Left hindlimb (tissue), 1 donor: ENCODE data around the gene MUSTN1.

Experiments used
- DNase-seq: peaks from one replicate; pipeline ENCODE4 v3.0.0-alpha.2; 2018

Gene MUSTN1

GRCh38 chr3:52834871-52835501, at the start of gene MUSTN1:
Gene MUSTN1, minus strand, starts transcription at chr3:52835019. Its CDS starts 71 bp downstream, at chr3:52834948.
- DNase-seq, result peak; percentile 60

DNA sequence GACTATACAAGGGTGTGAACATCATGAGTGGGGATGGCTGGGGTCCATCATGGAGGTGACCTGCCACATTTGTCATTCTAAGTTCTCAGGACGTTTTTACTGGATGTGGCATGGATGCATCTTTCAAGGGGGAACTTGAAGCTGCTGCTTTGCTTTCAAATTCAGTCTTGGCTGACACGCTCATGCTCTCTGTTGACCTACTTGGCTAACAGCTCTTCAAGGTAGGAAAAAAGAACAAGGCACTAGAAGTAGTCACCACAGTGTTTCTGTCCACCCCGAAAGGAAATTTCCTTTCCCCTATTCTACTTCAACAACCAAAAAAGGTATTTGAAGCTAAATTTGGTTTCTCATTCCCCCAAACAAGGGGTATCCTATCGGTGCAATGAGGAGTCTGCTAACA, 47.6 kb upstream of the MUSTN1 start:
- DNase-seq, result no peak

DNA sequence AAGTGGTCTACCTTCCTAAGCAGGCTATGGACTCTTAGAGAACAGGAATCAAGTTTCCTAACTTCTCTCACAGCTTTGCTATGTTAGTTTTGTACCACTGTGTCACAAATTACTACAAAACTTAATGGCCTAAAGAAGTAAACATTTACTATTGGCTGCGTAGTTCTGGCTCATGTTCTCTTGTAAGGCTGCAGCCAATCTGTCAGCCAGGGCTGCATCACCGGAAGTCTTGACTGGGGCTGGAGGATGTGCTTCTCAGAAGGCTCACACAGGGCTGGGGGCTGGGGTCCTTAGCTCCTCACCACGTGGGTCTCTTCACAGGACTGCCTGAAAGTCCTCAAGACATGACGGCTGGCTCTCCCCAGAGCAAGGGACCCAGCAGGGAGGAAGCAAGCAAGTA, 47.1 kb upstream of the MUSTN1 start:
- DNase-seq, result no peak

DNA sequence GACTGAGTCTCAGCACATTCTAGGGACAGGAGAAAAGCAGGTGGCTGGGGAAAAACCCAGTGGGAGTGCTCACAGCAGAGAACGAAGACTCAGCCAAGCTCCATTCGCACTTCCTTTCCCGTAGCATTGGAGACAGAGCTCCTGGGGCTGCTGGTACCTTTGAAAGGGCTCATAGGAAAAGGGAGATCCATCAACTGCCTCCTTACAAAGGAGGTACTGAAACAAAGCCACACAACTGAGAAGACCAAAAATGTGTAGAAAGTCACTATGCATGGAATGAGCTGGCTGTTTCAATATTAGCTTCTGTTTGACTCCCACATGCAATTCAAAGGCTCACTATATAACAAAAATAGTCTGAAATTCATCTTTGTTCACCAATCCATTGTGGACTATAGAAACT, 45.7 kb upstream of the MUSTN1 start:
- DNase-seq, result no peak

DNA sequence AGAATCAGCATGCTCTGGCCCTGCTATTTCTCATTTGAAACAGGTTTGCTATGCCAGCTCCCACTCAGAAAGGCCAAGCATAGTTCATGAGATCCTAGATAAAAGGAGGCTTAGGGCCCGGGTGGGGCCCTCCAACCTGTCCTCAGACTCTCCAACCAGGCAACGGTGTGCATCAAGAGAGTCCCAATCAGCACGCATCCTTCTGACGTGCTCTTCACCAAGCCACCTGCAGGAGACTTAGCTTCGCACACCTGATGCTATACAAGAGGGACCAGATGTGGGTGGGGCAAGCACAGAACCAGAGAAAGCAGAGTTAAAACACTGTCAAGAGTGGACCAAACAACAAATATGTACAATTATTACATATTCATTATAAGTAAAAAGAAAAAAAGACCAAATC, 45.2 kb upstream of the MUSTN1 start:
- no peak for DNase-seq

DNA sequence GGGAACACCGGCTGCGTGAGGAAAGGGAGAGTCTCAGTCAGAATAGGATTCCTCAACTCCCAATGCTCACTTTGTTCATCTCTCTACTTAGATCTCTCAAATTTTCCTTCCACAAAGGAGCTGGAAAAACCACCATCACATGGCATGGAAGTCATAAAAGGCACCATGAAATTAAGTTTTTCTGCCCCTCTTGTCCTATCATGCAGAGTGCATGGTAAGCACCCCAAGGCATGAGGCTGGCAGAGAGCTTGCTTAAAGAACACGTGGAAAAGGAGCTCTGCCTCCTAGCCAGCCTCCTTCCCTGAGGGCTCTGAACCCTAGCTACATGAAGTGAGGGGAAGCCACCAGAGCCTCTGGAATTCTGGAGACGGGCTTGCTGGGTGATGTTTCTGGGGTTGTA, 44.8 kb upstream of the MUSTN1 start:
- no peak for DNase-seq

DNA sequence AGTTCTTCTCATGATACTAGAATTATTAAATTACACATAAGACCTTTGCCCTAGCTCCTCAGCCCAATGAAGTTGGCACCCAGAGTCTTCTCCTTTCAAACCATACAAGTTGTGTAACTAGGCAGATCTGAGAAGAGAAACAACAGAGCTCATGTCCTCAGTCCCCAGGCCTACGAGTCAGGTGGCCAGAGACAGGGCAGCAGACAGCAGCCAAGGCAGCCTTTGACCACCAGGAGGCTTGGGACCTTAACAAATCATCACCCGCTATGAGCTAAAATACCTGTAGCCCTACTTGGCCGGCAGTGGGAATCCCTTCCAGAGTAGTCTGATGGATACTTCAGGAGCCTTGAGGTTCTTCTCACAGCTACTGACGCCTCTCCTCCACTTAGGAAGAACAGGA, 44.3 kb upstream of the MUSTN1 start:
- no peak for DNase-seq

DNA sequence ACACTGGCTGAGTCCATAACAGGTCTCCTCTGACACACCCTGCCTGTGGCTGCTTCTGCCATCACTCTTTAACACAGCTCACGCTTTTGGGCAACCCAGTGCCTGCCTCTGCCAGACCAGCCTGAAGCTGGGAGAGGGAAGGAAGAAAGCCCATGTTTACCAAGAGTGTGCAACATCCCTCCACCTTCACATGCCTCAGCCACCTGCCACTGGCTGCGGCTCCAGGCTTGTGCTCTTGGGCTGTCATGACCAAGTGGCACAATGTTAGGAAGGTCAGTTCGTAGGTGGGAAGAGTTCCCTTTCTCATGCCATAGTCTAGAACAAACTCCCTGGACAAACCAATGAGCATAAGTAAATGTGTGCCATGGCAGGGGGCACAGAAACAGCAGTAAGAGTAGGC, 42.3 kb upstream of the MUSTN1 start:
- DNase-seq, result no peak

DNA sequence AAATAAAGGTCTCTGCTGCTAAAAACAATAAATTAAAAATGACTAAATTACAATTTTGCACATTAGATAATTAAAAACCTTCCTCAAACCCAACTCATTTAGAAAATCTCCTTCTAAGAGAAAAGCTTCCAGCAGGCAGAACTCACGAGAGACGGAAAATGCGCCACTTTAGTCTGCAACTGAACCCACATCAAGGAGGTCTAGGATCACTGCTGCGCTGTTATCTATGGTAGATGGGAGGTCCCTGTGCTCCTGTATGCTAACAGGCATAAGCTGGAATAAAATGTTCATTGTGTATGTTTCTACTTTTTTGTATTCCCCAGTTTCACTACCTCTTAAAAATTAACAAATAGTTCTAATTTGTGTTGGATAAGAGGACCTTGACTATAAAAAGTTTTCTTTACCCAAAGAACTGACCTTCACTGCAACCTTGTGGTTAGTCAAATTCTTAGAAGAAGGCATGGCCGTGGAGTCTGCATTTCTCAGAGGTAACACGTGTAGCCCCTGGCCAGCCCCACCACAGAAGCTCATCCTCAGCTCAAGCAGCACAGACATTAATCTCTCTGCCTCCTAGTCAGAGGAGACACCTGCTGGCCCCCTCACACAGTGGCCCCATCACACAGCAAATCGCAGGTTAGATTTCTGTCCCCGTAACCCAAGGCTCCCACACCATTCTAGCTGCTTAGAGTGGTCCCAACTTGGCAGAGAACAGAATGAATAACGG, 40.2 kb upstream of the MUSTN1 start:
- no peak for DNase-seq

DNA sequence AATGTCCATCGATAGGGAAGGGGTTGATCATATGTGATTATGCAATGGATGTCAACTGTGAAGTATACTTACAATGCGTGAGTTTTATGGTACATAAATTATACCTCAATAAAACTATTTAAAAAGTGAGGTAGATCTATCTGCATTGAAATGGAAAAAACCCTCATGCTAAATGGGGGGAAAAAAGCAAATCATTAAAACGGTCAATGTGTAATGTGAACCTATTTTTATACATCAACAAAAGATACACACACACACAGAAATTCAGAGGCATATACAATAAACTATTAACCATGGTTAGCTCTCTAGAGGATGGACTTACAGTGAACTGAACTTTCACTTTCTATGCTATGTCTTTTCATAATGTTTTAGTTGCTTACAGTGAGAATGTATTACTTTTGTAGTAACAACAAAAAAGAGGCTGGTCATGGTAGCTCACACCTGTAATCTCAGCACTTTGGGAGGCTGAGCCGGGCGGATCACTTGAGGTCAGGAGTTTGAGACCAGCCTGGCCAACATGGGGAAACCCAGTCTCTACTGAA, 39.4 kb upstream of the MUSTN1 start:
- no peak for DNase-seq

DNA sequence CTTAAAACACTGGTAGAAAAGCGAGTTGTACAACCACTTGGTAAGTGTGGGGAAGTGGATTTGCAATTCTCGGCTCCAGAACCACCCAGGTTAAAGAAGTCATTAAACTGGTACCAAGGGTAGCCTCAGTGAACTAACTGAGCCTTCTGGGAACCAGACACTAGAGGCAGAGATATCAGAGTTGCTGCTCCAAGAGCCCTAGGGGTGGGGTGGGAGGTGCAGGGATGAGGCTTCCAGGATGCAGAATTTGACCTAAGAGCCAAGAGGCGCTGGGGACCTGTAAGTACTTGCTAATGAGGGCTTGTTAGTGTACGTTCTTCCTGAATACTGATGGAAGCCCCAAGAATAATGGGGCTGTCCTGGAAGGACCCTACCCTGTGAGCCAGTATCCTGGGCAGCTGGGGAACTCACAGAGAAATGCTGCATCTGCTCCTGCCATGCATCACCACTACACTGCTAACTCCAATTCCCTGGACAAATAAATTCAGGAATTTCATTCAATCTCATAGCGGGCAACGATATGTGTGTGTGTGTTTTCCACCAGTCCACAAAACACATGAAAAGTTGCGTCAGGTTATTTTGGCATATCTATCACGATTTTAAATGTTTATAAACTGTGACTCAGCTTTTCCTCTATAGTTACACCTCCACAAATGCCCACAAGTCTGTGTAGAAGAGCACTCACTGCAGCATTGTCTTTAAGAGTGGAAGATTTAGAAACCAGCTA, 38.8 kb upstream of the MUSTN1 start:
- DNase-seq, result no peak

GRCh38 chr3:52872245-52872644, 37.4 kb upstream of the MUSTN1 start:
- DNase-seq, result no peak

DNA sequence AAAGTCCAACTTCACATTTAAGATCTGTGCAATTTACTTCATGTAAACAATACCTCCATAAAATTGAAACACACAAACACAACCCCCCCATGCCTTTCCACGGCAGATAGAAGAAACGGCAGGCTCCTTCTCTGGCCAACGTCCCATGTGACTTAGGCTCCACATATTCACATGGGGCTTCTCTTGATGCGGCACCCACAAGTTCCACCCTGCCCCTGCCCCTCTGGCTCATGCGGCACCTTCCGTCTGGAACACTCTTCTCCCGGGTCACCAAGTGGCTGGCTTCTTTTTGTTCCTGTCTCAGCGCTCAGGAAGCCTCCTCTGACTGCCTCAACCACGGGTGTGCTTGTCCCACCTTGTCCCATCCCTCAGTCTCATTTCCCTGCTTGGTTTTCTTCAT, 36.9 kb upstream of the MUSTN1 start:
- no peak for DNase-seq

- DNase-seq, result no peak
These were observed 35.7 kb upstream of the MUSTN1 start for GRCh38 chr3:52870471-52870870.

DNA sequence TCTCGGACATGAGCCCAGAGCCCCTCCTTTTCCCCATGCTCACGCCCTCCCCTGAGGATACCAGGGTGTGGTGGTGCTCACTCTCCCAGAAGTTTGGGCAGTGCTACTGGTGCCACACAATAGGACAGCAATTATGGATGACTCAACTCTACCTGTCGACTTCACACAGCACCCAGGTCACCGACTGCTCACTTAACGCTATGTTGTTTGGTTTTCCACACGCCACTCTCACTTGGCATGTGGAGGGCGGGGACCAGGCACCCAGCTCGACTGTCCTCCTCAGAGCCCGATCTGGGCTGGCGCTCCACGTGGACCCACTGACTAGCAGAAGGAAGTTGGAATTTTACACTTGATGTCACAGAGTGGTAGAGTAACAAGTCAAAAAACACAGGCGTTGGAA, 31.6 kb upstream of the MUSTN1 start:
- no peak for DNase-seq

GRCh38 chr3:52865994-52866393, 31.2 kb upstream of the MUSTN1 start:
- DNase-seq, result no peak

DNA sequence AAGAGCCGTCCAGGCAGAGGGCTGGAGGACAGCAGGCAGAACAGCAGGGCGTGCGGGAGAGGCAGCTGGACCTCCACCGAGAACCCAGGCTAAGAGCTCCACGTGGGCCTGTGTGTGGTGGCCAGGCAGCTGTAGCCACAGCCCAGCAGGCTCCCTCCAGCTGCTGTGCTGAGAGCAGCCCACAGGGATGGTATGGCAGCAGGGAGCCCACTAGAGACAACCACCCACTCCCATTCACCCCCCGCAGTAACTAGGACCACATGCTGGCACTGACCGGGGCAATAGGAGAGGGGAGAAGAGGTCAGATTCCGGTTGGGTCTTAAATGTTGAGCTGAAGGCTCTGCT, 25.6 kb upstream of the MUSTN1 start:
- DNase-seq, result no peak

DNA sequence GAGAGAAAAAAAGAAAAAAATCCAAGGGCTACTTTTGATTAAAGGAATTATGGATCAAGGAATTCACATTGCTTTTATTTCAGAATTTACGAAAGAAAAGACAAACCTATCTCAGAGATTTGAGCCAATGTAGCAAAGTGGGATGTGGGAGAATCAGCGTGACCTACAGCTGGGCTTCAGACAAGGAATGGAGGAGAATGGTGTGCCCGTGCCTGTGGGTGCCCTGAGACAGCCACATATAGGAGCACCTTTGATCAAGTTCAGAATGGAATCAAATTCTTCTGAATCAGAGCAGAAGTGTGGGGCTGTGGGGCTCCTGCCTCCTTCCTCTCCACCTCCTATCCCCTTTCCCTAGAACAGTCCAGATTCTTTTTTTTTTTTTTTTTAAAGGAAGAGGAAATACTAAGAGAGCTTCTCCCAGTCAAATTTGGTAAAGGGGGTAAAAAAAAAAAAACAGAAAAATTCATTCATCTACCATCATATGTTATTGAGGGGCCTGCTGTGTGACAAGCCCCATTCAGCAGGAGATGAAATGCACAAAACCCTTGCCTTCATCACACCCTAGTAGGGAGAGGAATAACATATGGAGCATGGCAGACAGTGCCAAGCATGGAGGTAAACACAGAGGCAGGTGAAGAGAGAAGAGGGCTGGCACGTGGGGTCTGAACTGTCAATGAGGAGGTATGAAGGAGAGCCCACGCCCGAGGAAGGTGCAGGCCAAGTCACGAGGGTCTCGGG, 25.0 kb upstream of the MUSTN1 start:
- DNase-seq, result no peak

DNA sequence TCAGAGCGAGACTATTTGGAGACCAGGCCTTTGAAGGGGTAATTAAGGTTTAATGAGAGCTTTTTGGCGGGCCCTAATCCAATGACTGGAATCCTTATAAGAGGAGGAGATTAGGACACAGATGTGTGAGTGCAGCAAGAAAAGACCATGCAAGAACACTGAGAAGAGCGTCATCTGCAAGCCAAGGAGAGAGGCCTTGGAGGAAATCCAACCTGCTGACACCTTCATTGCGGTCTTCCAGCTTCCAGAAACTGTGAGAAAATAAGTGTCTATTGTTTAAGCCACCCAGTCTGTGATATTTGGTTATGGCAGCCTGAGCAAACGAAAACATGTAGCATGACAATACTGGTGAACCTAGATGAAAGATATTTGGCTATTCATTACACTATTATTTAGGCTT, 23.0 kb upstream of the MUSTN1 start:
- DNase-seq, result no peak

- no peak for DNase-seq
These were observed 22.3 kb upstream of the MUSTN1 start for GRCh38 chr3:52857133-52857532.

GRCh38 chr3:52856666-52857065, 21.8 kb upstream of the MUSTN1 start:
- no peak for DNase-seq

DNA sequence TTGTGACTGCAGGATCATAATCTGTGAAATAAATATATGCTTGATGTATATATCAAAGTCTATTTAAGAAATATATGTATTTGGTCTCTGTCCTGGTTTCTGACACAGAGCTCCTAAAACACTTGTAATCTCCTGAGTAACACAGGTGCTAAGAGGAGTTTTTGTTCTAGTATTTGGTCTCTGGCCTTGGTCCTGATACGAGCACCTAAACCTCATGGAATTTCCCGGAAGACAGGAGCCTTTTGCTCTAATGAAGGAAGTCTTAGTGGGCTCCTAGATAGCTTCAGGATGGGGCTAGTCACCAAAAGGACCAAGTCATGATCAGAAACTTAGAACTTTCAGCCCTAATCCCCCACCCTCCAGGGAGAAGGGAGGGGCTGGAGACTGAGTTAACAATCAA, 19.2 kb upstream of the MUSTN1 start:
- DNase-seq, result no peak

GRCh38 chr3:52852419-52852818, 17.6 kb upstream of the MUSTN1 start:
- no peak for DNase-seq
